IMR-90 (cell line): ENCODE results near the gene ZNF385D. TPM values are rescaled to one million over a fixed set of nuclear protein-coding genes. Genes with fewer than 3 reads are reported as not detected.
A peak's percentile ranks its signal among the peaks of the same experiment; 100 is the strongest.

Source experiments
- ATAC-seq: fragments of 200-7000 bp; cut with Tn5 transposase; 2 replicates; pipeline ENCODE4 v1.9.1; 2020; ENCODE audit warnings: low read depth, mild to moderate bottlenecking, moderate library complexity
- BruUV-seq: library from RNA; stranded (reverse); fragments of 400-500 nt; replicated peaks from 2 replicates; lab custom pipeline; 2021; lab: Mats Ljungman, UMichigan
- CTCF ChIA-PET: fragments of 300-600 bp; formaldehyde crosslinking; extraction: SDS; loops from one replicate; lab custom pipeline; 2021; ENCODE audit warnings: antibody characterized with exemption; lab: Yijun Ruan, JAX
- POLR2A ChIA-PET: fragments of 300-600 bp; sonication (Branson Sonifier 250); formaldehyde crosslinking; loops from one replicate; lab custom pipeline; 2022; ENCODE audit warnings: antibody characterized with exemption; ENCODE audit not compliant: unreplicated experiment; lab: Charles Lee
- DNase-seq: peaks from one replicate; pipeline ENCODE4 v3.0.0; 2013
- H2AFZ ChIP-seq: replicated peaks from 2 replicates; pipeline ENCODE3; 2013; ENCODE audit warnings: low read length, mild to moderate bottlenecking; ENCODE audit not compliant: poor library complexity
- H2AK5ac ChIP-seq: 2 replicates; pipeline ENCODE4 v1.6.1; 2013; ENCODE audit warnings: low read depth, low read length, inconsistent platforms
- H2AK9ac ChIP-seq: replicated peaks from 2 replicates; pipeline ENCODE3; 2013; ENCODE audit warnings: mild to moderate bottlenecking, low read depth, low read length, moderate library complexity; ENCODE audit not compliant: poor library complexity
- H2BK120ac ChIP-seq: 2 replicates; pipeline ENCODE4 v1.6.1; 2013; ENCODE audit warnings: low read depth, low read length, inconsistent platforms
- H2BK15ac ChIP-seq: 3 replicates; pipeline ENCODE4 v1.6.1; 2013; ENCODE audit warnings: low read depth, low read length, inconsistent platforms
- H2BK20ac ChIP-seq: 2 replicates; pipeline ENCODE4 v1.6.1; 2013; ENCODE audit warnings: low read depth, mild to moderate bottlenecking, inconsistent platforms, low read length, moderate library complexity
- H2BK5ac ChIP-seq: 2 replicates; pipeline ENCODE4 v1.6.1; 2013; ENCODE audit warnings: mild to moderate bottlenecking, low read depth, low read length, inconsistent platforms; ENCODE audit not compliant: poor library complexity, severe bottlenecking
- H3K14ac ChIP-seq: replicated peaks from 2 replicates; pipeline ENCODE4 v1.6.1; 2013; ENCODE audit warnings: low read depth, low read length, inconsistent platforms
- H3K18ac ChIP-seq: 2 replicates; pipeline ENCODE4 v1.6.1; 2013; ENCODE audit warnings: low read depth, low read length, control low read depth
- H3K23ac ChIP-seq: 2 replicates; pipeline ENCODE4 v1.6.1; 2013; ENCODE audit warnings: low read depth, low read length, inconsistent platforms
- H3K27ac ChIP-seq: 2 replicates; pipeline ENCODE4 v1.5.1; 2013; ENCODE audit warnings: mild to moderate bottlenecking, control low read depth, low read length; ENCODE audit not compliant: insufficient read depth
- H3K27me3 ChIP-seq: 2 replicates; pipeline ENCODE4 v1.6.1; 2013; ENCODE audit warnings: low read length; ENCODE audit not compliant: control insufficient read depth, insufficient read depth
- H3K36me3 ChIP-seq: 2 replicates; pipeline ENCODE4 v1.6.1; 2013; ENCODE audit warnings: low read length, mixed read lengths; ENCODE audit not compliant: control insufficient read depth, insufficient read depth
- H3K4ac ChIP-seq: 2 replicates; pipeline ENCODE4 v1.6.1; 2013; ENCODE audit warnings: low read depth, low read length, inconsistent platforms
- H3K4me1 ChIP-seq: 2 replicates; pipeline ENCODE4 v1.6.1; 2013; ENCODE audit warnings: low read length, mixed read lengths; ENCODE audit not compliant: control insufficient read depth, insufficient read depth
- H3K4me2 ChIP-seq: 2 replicates; pipeline ENCODE4 v1.6.1; 2013; ENCODE audit warnings: low read depth, mild to moderate bottlenecking, control low read depth, low read length, moderate library complexity
- H3K4me3 ChIP-seq: 2 replicates; pipeline ENCODE4 v1.5.1; 2013; ENCODE audit warnings: low read depth, mild to moderate bottlenecking, control low read depth, low read length, moderate library complexity; ENCODE audit not compliant: insufficient read depth
- H3K56ac ChIP-seq: 2 replicates; pipeline ENCODE4 v1.6.1; 2013; ENCODE audit warnings: low read length, inconsistent platforms; ENCODE audit not compliant: insufficient read depth; ENCODE audit errors: extremely low read depth
- H3K79me1 ChIP-seq, 2 experiments: 2 replicates each; pipeline ENCODE4 v1.6.1; 2013; ENCODE audit warnings: low read length in 2 of 2, inconsistent platforms in 1 of 2, low read depth in 1 of 2
- H3K9ac ChIP-seq: 2 replicates; pipeline ENCODE4 v1.6.1; 2013; ENCODE audit warnings: low read depth, low read length, control low read depth
- H3K9me1 ChIP-seq: 2 replicates; pipeline ENCODE4 v1.6.1; 2013; ENCODE audit warnings: low read length, inconsistent platforms; ENCODE audit not compliant: insufficient read depth
- H3K9me3 ChIP-seq: 2 replicates; pipeline ENCODE4 v1.6.1; 2013; ENCODE audit warnings: low read length; ENCODE audit not compliant: control insufficient read depth, insufficient read depth
- H4K20me1 ChIP-seq: 2 replicates; pipeline ENCODE4 v1.6.1; 2013; ENCODE audit warnings: low read length, inconsistent platforms; ENCODE audit not compliant: insufficient read depth
- H4K5ac ChIP-seq: 2 replicates; pipeline ENCODE4 v1.6.1; 2013; ENCODE audit warnings: mild to moderate bottlenecking, low read depth, low read length, control low read depth
- H4K8ac ChIP-seq, 2 experiments: 2 replicates each; pipeline ENCODE4 v1.6.1; 2013; ENCODE audit warnings: low read depth in 2 of 2, low read length in 2 of 2, control low read depth in 1 of 2, inconsistent platforms in 1 of 2
- H4K91ac ChIP-seq: 2 replicates; pipeline ENCODE4 v1.6.1; 2013; ENCODE audit warnings: low read depth, low read length, inconsistent platforms; ENCODE audit not compliant: insufficient read depth
- BHLHE40 ChIP-seq: fragments of 150-350 bp; IDR thresholded peaks from 2 replicates; pipeline ENCODE4 v1.6.1; 2016; ENCODE audit warnings: mild to moderate bottlenecking, low read depth, low read length
- CEBPB ChIP-seq: IDR thresholded peaks from 2 replicates; pipeline ENCODE4 v1.6.1; 2012; ENCODE audit warnings: low read depth, low read length, improper control_type of control experiment
- CHD1 ChIP-seq: IDR thresholded peaks from 2 replicates; pipeline ENCODE4 v1.6.1; 2012; ENCODE audit warnings: low read depth, low read length, improper control_type of control experiment
- ELK1 ChIP-seq: fragments of 150-350 bp; IDR thresholded peaks from 2 replicates; pipeline ENCODE4 v1.6.1; 2016; ENCODE audit warnings: low read depth, mild to moderate bottlenecking, low read length, moderate library complexity, borderline replicate concordance
- MAFK ChIP-seq: IDR thresholded peaks from 2 replicates; pipeline ENCODE4 v1.6.1; 2012; ENCODE audit warnings: low read depth, low read length, improper control_type of control experiment
- MAZ ChIP-seq: IDR thresholded peaks from 2 replicates; pipeline ENCODE4 v1.6.1; 2012; ENCODE audit warnings: low read depth, mild to moderate bottlenecking, low read length, improper control_type of control experiment, moderate library complexity, borderline replicate concordance
- MXI1 ChIP-seq: IDR thresholded peaks from 2 replicates; pipeline ENCODE4 v1.6.1; 2012; ENCODE audit warnings: low read depth, mild to moderate bottlenecking, low read length, moderate library complexity, borderline replicate concordance
- NFE2L2 ChIP-seq: fragments of 150-350 bp; IDR thresholded peaks from 2 replicates; pipeline ENCODE4 v1.6.1; 2016; ENCODE audit warnings: low read depth, mild to moderate bottlenecking, low read length
- POLR2A ChIP-seq: IDR thresholded peaks from 2 replicates; pipeline ENCODE4 v1.6.1; 2012; ENCODE audit warnings: mild to moderate bottlenecking, low read depth, low read length
- RAD21 ChIP-seq: IDR thresholded peaks from 2 replicates; pipeline ENCODE4 v1.6.1; 2012; ENCODE audit warnings: low read length, improper control_type of control experiment
- RCOR1 ChIP-seq: IDR thresholded peaks from 2 replicates; pipeline ENCODE4 v1.6.1; 2012; ENCODE audit warnings: mild to moderate bottlenecking, low read length, improper control_type of control experiment; ENCODE audit not compliant: insufficient replicate concordance
- RFX5 ChIP-seq: IDR thresholded peaks from 2 replicates; pipeline ENCODE4 v1.8.0; 2012; ENCODE audit warnings: low read depth, mild to moderate bottlenecking, low read length, moderate library complexity
- SMC3 ChIP-seq: fragments of 150-350 bp; IDR thresholded peaks from 2 replicates; pipeline ENCODE4 v1.6.1; 2016; ENCODE audit warnings: low read depth, mild to moderate bottlenecking, antibody characterized with exemption, low read length, moderate library complexity
- USF2 ChIP-seq: fragments of 150-350 bp; IDR thresholded peaks from 2 replicates; pipeline ENCODE4 v1.6.1; 2017; ENCODE audit warnings: mild to moderate bottlenecking, antibody characterized with exemption, low read length, low read depth
- WGBS, 2 experiments: methylation state at CpG; one replicate each; pipeline versions ENCODE4 v1.1.5 to v1.1.7; 2013; ENCODE audit warnings: missing lambda C conversion rate in 2 of 2; ENCODE audit not compliant: insufficient read length in 1 of 2; ENCODE audit errors: extremely low coverage in 2 of 2; 5-methylcytosine and 5-hydroxymethylcytosine counted together
- dilution Hi-C: fragments of 300-500 bp; cut with HindIII; formaldehyde crosslinking; loops from one replicate; pipeline ENCODE4 v1.14.3; 2018; ENCODE audit warnings: low sequenced_read_pairs; ENCODE audit not compliant: unreplicated experiment
- in situ Hi-C: fragments of 300-500 bp; cut with MboI; formaldehyde crosslinking; loops from 3 replicates; pipeline ENCODE4 v1.14.3; 2019; ENCODE audit warnings: low sequenced_read_pairs, inconsistent platforms, mixed read lengths
- intact Hi-C: fragments of 100-400 bp; cut with micrococcal nuclease; formaldehyde crosslinking; loops from 2 replicates; pipeline ENCODE4 v1.10.0; 2022
- polyA plus RNA-seq, 3 experiments: library from polyadenylated mRNA; depleted of rRNA; stranded (reverse); fragments of >200 nt; gene quantifications; 2 replicates each; pipeline ENCODE4 v1.2.3, GENCODE V29; 2012; ENCODE audit warnings: low replicate concordance in 1 of 3
- total RNA-seq: library from RNA; depleted of rRNA; stranded (reverse); fragments of >200 nt; gene quantifications from 2 replicates; pipeline ENCODE4 v1.2.3, GENCODE V29; 2012

The ZNF385D gene
- total and polyA plus RNA-seq, 2 of the 4 experiments (the other 2 are of a cell fraction), result 0.18 to 2.4 TPM

- Histone ChIP-seq H3K14ac (0 out of 2 replicates have a peak overlapping the region, but pooled peaks have one; percentile 5), H2BK120ac (no peak overlapping the region), H3K4me1 (no peaks in the 10 kb centered on the region), H3K23ac (no peak overlapping the region), H3K9me1 (no peaks in the 10 kb centered on the region; the same call in 1 of the 2 replicates), H3K36me3 (no peaks in the 10 kb centered on the region), H4K5ac (no peak overlapping the region), H2BK5ac (no peak overlapping the region), H3K9ac (no peak overlapping the region), H3K4ac (peak overlapping the region; percentile 35; the same call in 1 of the 2 replicates), H3K9me3 (no peaks in the 10 kb centered on the region), H2AK5ac (no peak overlapping the region), H2BK20ac (no peak overlapping the region; the same call in 1 of the 2 replicates), H2BK15ac (no peak overlapping the region), H3K18ac (peak overlapping the region; percentile 48; the same call in 1 of the 2 replicates), H4K91ac (no peak overlapping the region), H3K79me1 (no peaks in the 10 kb centered on the region), H2AK9ac (no peak overlapping the region), H3K4me2 (no peak overlapping the region), H3K56ac (no peak overlapping the region), H4K20me1 (no peaks in the 10 kb centered on the region), H3K27me3 (no peaks in the 10 kb centered on the region), H3K4me3 (no peak overlapping the region), H3K27ac (no peak overlapping the region), H2AFZ (no peak overlapping the region), H4K8ac (no peak overlapping the region)
- DNase-seq, result no peak
- dilution Hi-C loops (no loop called here), in situ Hi-C loops (no loop called here), intact Hi-C loops (no loop called here)
- no peak for ATAC-seq
- ChIA-PET CTCF (interaction anchor here (0.5 kb wide), 1 partner anchor 66 kb away, joined by 3 read pairs; no protein-coding TSS in a partner anchor), POLR2A (no interaction called here)
- TF ChIP-seq RFX5, result no peak
- no peak for TF ChIP-seq MAFK
- no peak for TF ChIP-seq RAD21
- TF ChIP-seq MAZ, result no peak
- TF ChIP-seq USF2, result no peak
- TF ChIP-seq BHLHE40, result no peak
- TF ChIP-seq RCOR1, result no peak
- TF ChIP-seq CEBPB, result no peak
- no peak for TF ChIP-seq ELK1
- TF ChIP-seq SMC3, result no peak
- TF ChIP-seq POLR2A, result no peak
- TF ChIP-seq CHD1, result no peak
- TF ChIP-seq MXI1, result no peak
- TF ChIP-seq NFE2L2, result no peak
- WGBS, 2 experiments, result 60% methylated on average over 1 of the region's 1 CpG; no CpG with 5 or more reads in 1 of the 2 experiments
- BruUV-seq, result no TSS peak
These were observed 83.0 kb downstream of the ZNF385D start for GRCh38 chr3:21668012-21668411.
